ENCODE data around the gene ZNF512B. TPM values are rescaled to one million over a fixed set of nuclear protein-coding genes. Genes with fewer than 3 reads are reported as not detected.

Gene ZNF512B
- total and polyA plus RNA-seq, 2 experiments from 2014 or later = 6.1 to 28.8 TPM

DNA sequence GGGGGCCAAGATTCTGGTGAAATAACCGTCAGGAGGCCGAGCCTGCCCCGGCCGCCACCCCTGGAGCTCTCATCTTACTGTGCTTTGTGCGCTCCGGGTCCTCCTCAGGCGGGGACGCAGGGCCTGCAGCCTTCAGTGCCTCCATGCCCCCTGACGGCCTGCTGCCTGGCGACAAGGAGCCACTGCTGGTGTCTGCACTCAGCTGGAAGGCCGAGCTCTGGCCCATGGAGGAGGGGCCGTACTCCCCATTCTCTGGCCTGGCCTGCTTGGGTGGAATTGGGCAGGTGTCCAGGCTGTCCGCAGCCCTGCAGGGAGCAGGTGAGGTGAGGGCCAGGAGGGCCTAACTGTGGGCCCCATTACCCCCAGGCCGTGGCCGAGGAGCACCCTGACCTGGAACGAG, 5.3 kb downstream of the ZNF512B start:
- Histone ChIP-seq H3K4me1 (ENCODE audit: insufficient read depth) (peaks cover 9% of the 10 kb centered on the region), H3K4me2 (no peak overlapping the region), H3F3A (replicated peaks; ENCODE audit: low read depth) (no peaks in the 10 kb centered on the region), H3K4me3 (no peak overlapping the region), H2AFZ (no peak overlapping the region), H3K9me2 (ENCODE audit: insufficient read depth) (no peaks in the 10 kb centered on the region), H3K27me3 (ENCODE audit: insufficient read depth) (no peaks in the 10 kb centered on the region), H4K20me1 (replicated peaks; ENCODE audit: insufficient read depth) (no peaks in the 10 kb centered on the region), H3K27ac (ENCODE audit: low read depth) (no peak overlapping the region), H3K79me2 (replicated peaks; ENCODE audit: insufficient read depth) (peaks cover 9% of the 10 kb centered on the region), H3K36me3 (ENCODE audit: insufficient read depth) (no peaks in the 10 kb centered on the region)
- peaks cover 5% of the 10 kb centered on the region for H3K27me3 Mint-ChIP-seq (ENCODE audit: insufficient read depth, low read depth, poor library complexity)
- H3K36me3 Mint-ChIP-seq (ENCODE audit: low read depth) = peaks cover 24% of the 10 kb centered on the region; the same call in 2 of the 3 replicates
- no peak overlapping the region for H3K4me3 Mint-ChIP-seq
- DNase-seq (ENCODE audit: low spot score) = no peak
- H3K4me1 Mint-ChIP-seq = peaks cover 9% of the 10 kb centered on the region
- no peak overlapping the region for H3K27ac Mint-ChIP-seq
- no peak for ATAC-seq
- TF ChIP-seq STAT1 (IDR thresholded peaks at IDR 0.05; ENCODE audit: unreplicated experiment) = no peak
- no peak for TF ChIP-seq POLR2AphosphoS5 (IDR thresholded peaks at IDR 0.05; ENCODE audit: low read depth)
- TF ChIP-seq EZH2 (IDR thresholded peaks at IDR 0.05; ENCODE audit: low read depth, unreplicated experiment) = no peak
- no peaks in the 10 kb centered on the region for H3K9me3 Mint-ChIP-seq

GRCh38 chr20:63963784-63964301, 5.9 kb downstream of the ZNF512B start:
- Mint-ChIP-seq H3K36me3 (ENCODE audit: low read depth) (peaks cover 28% of the 10 kb centered on the region; the same call in 2 of the 3 replicates), H3K9me3 (no peaks in the 10 kb centered on the region), H3K4me3 (no peak overlapping the region), H3K4me1 (peaks cover 14% of the 10 kb centered on the region), H3K27me3 (ENCODE audit: insufficient read depth, low read depth, poor library complexity) (peaks cover 7% of the 10 kb centered on the region), H3K27ac (no peak overlapping the region)
- Histone ChIP-seq H4K20me1 (replicated peaks; ENCODE audit: insufficient read depth) (no peaks in the 10 kb centered on the region), H3K27me3 (ENCODE audit: insufficient read depth) (no peaks in the 10 kb centered on the region), H2AFZ (no peak overlapping the region), H3K79me2 (replicated peaks; ENCODE audit: insufficient read depth) (peaks cover 7% of the 10 kb centered on the region), H3K4me1 (ENCODE audit: insufficient read depth) (peaks cover 12% of the 10 kb centered on the region), H3K9me2 (ENCODE audit: insufficient read depth) (no peaks in the 10 kb centered on the region), H3F3A (replicated peaks; ENCODE audit: low read depth) (no peaks in the 10 kb centered on the region), H3K36me3 (ENCODE audit: insufficient read depth) (no peaks in the 10 kb centered on the region), H3K4me3 (no peak overlapping the region), H3K27ac (ENCODE audit: low read depth) (no peak overlapping the region), H3K4me2 (no peak overlapping the region)
- ATAC-seq (no peak), DNase-seq (ENCODE audit: low spot score) (no peak)
- TF ChIP-seq, protein P1, sequence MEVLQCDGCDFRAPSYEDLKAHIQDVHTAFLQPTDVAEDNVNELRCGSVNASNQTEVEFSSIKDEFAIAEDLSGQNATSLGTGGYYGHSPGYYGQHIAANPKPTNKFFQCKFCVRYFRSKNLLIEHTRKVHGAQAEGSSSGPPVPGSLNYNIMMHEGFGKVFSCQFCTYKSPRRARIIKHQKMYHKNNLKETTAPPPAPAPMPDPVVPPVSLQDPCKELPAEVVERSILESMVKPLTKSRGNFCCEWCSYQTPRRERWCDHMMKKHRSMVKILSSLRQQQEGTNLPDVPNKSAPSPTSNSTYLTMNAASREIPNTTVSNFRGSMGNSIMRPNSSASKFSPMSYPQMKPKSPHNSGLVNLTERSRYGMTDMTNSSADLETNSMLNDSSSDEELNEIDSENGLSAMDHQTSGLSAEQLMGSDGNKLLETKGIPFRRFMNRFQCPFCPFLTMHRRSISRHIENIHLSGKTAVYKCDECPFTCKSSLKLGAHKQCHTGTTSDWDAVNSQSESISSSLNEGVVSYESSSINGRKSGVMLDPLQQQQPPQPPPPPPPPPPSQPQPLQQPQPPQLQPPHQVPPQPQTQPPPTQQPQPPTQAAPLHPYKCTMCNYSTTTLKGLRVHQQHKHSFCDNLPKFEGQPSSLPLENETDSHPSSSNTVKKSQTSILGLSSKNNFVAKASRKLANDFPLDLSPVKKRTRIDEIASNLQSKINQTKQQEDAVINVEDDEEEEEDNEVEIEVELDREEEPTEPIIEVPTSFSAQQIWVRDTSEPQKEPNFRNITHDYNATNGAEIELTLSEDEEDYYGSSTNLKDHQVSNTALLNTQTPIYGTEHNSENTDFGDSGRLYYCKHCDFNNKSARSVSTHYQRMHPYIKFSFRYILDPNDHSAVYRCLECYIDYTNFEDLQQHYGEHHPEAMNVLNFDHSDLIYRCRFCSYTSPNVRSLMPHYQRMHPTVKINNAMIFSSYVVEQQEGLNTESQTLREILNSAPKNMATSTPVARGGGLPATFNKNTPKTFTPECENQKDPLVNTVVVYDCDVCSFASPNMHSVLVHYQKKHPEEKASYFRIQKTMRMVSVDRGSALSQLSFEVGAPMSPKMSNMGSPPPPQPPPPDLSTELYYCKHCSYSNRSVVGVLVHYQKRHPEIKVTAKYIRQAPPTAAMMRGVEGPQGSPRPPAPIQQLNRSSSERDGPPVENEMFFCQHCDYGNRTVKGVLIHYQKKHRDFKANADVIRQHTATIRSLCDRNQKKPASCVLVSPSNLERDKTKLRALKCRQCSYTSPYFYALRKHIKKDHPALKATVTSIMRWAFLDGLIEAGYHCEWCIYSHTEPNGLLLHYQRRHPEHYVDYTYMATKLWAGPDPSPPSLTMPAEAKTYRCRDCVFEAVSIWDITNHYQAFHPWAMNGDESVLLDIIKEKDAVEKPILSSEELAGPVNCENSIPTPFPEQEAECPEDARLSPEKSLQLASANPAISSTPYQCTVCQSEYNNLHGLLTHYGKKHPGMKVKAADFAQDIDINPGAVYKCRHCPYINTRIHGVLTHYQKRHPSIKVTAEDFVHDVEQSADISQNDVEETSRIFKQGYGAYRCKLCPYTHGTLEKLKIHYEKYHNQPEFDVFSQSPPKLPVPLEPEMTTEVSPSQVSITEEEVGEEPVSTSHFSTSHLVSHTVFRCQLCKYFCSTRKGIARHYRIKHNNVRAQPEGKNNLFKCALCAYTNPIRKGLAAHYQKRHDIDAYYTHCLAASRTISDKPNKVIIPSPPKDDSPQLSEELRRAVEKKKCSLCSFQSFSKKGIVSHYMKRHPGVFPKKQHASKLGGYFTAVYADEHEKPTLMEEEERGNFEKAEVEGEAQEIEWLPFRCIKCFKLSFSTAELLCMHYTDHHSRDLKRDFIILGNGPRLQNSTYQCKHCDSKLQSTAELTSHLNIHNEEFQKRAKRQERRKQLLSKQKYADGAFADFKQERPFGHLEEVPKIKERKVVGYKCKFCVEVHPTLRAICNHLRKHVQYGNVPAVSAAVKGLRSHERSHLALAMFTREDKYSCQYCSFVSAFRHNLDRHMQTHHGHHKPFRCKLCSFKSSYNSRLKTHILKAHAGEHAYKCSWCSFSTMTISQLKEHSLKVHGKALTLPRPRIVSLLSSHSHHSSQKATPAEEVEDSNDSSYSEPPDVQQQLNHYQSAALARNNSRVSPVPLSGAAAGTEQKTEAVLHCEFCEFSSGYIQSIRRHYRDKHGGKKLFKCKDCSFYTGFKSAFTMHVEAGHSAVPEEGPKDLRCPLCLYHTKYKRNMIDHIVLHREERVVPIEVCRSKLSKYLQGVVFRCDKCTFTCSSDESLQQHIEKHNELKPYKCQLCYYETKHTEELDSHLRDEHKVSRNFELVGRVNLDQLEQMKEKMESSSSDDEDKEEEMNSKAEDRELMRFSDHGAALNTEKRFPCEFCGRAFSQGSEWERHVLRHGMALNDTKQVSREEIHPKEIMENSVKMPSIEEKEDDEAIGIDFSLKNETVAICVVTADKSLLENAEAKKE (CRISPR knock-in tag; IDR thresholded peaks at IDR 0.05) = no peak
- TF ChIP-seq CREB1 (CRISPR knock-in tag; IDR thresholded peaks at IDR 0.05; ENCODE audit: low read depth) = no peak
- TF ChIP-seq STAT1 (IDR thresholded peaks at IDR 0.05; ENCODE audit: unreplicated experiment) = no peak
- TF ChIP-seq ZNF331 (CRISPR knock-in tag; IDR thresholded peaks at IDR 0.05; ENCODE audit: low read depth) = no peak
- no peak for TF ChIP-seq POLR2AphosphoS5 (IDR thresholded peaks at IDR 0.05; ENCODE audit: low read depth)
- TF ChIP-seq EZH2 (IDR thresholded peaks at IDR 0.05; ENCODE audit: low read depth, unreplicated experiment) = no peak
- no peak for TF ChIP-seq NANOG (IDR thresholded peaks at IDR 0.05; ENCODE audit: borderline replicate concordance)
- TF ChIP-seq, protein P2, sequence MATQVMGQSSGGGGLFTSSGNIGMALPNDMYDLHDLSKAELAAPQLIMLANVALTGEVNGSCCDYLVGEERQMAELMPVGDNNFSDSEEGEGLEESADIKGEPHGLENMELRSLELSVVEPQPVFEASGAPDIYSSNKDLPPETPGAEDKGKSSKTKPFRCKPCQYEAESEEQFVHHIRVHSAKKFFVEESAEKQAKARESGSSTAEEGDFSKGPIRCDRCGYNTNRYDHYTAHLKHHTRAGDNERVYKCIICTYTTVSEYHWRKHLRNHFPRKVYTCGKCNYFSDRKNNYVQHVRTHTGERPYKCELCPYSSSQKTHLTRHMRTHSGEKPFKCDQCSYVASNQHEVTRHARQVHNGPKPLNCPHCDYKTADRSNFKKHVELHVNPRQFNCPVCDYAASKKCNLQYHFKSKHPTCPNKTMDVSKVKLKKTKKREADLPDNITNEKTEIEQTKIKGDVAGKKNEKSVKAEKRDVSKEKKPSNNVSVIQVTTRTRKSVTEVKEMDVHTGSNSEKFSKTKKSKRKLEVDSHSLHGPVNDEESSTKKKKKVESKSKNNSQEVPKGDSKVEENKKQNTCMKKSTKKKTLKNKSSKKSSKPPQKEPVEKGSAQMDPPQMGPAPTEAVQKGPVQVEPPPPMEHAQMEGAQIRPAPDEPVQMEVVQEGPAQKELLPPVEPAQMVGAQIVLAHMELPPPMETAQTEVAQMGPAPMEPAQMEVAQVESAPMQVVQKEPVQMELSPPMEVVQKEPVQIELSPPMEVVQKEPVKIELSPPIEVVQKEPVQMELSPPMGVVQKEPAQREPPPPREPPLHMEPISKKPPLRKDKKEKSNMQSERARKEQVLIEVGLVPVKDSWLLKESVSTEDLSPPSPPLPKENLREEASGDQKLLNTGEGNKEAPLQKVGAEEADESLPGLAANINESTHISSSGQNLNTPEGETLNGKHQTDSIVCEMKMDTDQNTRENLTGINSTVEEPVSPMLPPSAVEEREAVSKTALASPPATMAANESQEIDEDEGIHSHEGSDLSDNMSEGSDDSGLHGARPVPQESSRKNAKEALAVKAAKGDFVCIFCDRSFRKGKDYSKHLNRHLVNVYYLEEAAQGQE (IDR thresholded peaks at IDR 0.05; ENCODE audit: unreplicated experiment) = no peak
- TF ChIP-seq JUNB (IDR thresholded peaks at IDR 0.05; ENCODE audit: unreplicated experiment) = no peak
- TF ChIP-seq ZNF114 (CRISPR knock-in tag; IDR thresholded peaks at IDR 0.05) = no peak
- no peak for TF ChIP-seq EZH2phosphoT487 (IDR thresholded peaks at IDR 0.05; ENCODE audit: unreplicated experiment)
- no peak for TF ChIP-seq ETS1 (IDR thresholded peaks at IDR 0.05)
